Activated CD8-positive, alpha-beta memory T cell treated with anti-CD3 and anti-CD28 coated beads, Interleukin-2, amount 50 U/mL, for 1 hour (primary cell): Measurements from ENCODE around the gene OR6B1.

Source experiments
- DNase-seq: peaks from one replicate; pipeline ENCODE4 v3.0.0-alpha.2; 2020; ENCODE audit errors: extremely low read depth

Gene OR6B1

DNA sequence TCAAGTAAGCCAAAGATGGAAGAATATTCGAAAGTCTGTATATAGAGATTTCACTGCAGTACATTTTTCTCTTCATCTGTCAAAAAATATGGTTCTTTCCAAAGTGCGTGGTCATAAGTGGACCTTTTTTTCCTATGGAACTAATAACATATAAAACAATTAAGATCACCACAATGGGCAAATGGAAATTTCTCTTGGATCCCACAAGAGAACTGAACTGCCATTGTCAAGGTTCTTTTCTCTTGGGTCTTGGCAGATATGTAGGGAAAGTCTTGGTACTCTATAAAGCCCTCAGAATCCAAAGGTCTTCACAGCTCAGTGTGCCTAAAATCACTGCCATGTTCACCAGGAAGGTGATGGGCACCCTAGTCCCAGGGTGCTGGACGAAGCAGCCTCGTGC, at the start of gene OR6B1:
Gene OR6B1, plus strand, starts transcription at position 301 of the 400 bp plus-strand sequence. CDS start 3,677 bp downstream, outside the sequence.
- no peak for DNase-seq

DNA sequence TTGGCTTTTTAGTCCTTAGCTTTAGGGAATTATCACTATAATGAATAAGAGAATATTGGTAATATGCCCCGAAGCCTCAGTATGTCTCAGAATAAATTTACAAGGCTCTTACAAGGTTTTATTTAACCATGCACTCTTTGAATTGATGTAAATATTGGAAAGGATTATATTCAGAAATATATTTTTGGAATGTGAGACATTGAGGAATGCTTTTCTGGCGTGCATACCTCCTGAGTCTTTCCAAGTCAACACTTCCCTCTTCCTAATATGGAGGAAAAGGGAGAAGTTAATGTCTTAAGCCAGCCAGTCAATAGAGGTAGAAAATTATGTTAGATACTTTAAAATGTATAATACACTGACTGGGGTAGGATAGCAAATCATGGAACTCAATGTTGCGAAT, 46.7 kb upstream of the OR6B1 start:
- no peak for DNase-seq

DNA sequence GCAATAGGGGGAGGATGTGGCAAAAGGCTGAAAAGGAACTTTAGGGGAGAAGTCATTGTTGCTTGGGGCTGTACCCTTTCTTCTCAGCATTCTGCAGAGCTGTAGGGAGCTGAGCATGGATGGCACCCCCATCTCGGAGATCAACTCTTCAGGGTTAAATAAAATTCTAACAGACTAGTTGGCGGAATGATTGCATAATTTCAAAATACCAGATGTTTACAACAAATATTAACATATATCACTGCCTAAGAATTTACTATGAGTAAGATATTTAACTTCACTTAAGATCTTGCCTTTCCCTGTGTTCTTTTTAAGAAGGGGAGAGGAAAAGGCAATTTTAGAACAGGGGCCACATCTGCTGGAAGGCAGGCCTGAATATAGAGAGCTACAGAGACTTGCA, 46.0 kb upstream of the OR6B1 start:
- no peak for DNase-seq

DNA sequence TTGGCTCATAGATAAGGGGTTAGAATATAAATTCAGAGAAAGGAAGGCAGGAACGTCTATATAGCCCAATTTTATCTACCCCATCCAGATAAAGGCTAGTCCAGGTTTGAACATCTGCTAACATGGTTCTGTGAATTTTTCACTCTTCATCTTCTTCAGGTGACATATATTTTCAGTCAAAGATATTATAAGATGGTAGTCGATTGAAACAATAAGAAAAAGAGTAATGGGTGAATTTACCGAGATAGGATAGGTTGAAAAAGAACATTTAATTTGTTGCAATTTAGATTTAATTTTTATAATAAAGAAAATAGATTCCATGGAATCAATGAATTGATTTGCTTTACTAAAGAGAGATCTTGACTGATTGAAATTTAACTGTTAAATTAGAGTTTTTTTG, 45.6 kb upstream of the OR6B1 start, which contains the start of gene OR2F1:
Gene OR2F1, plus strand, starts transcription at position 301 of the 400 bp plus-strand sequence. CDS start 5,127 bp downstream, outside the sequence.
- DNase-seq = no peak

DNA sequence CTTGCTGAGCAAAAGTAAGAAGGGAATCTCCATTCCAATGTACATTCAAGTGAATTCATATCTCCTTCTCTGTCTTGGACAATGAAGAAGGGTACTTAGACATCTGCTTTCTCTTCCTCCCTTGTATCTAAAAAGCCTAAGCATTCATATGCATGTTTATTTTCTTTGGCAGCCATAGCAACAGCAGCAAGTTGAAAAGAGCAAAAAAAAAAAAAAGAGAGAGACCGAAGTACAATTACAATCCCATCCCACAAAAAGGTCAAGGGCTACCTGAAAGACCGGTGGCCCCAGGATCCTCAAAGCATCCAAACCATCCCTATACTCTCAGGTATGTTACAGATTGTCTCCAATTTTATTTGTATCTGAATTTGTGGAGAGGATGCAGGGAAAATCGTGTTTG, 41.3 kb upstream of the OR6B1 start:
- DNase-seq = no peak

DNA sequence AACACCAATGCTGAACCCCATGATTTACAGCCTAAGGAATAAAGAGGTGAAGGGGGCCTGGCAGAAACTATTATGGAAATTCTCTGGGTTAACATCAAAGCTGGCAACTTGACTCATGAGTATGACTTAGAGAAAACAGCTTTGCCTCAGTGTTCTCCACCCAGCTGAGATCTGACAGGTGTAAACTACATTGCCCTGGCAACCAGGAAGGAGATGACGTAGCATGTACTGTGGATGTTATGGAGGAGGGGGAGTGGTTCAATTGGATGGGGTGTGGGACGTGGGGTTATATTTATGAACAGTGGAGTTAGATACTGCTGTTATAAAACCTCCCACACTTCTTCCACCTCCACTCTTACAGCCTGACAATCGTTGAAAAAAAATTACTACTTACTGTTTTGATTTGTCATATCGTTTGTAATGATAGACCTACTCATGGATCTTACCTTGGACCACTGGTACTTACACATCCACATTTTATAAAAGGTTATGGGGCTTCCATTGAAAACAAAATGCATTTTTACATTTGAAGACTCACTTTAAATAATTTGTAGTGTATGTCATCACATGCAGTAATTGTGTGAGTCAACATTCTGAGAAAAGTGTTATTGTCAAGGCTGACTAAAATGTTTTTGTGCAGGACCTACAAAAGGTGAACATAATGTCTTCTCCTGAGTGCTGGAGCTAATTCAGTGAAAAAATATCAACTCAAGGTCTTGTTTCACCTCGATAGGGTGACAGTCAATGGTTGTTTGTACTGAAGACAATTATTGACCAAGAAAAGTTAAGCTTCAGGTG, 39.1 kb upstream of the OR6B1 start:
- no peak for DNase-seq

DNA sequence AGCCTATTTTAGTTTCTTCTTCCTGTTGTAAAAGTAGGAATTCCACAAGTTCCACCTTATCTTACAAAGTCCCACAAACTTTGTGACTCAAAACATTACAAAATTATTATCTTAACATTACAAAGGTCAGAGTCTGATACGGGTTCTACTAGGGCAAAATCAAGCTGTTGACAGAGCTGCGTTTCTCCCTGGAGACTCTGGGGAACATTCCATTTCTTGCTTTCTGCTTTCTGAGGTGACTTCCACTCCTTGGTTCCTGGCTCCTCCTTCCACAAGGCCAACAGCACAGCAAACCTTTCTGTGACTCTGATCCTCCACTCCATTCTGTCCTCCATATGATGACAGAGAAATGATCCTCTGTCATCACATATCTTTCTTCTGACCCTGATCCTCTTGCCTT, 34.8 kb upstream of the OR6B1 start:
- no peak for DNase-seq

DNA sequence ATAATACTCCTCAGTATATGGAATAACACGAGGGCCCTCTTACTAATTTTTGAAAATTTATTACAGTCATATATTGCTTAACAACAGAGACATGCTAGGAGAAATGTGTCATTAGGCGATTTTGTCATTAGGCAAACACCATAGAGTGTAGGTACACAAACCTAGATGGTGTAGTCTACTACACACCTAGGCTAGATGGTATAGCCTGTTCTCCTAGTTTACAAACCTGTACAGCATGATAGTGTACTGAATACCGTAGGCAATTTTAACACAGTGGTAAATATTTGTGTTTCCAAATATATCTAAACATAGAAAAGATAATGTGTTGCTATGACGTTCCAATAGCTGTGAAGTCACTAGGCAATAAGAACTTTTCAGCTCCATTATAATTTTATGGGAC, 32.7 kb upstream of the OR6B1 start:
- DNase-seq = no peak

DNA sequence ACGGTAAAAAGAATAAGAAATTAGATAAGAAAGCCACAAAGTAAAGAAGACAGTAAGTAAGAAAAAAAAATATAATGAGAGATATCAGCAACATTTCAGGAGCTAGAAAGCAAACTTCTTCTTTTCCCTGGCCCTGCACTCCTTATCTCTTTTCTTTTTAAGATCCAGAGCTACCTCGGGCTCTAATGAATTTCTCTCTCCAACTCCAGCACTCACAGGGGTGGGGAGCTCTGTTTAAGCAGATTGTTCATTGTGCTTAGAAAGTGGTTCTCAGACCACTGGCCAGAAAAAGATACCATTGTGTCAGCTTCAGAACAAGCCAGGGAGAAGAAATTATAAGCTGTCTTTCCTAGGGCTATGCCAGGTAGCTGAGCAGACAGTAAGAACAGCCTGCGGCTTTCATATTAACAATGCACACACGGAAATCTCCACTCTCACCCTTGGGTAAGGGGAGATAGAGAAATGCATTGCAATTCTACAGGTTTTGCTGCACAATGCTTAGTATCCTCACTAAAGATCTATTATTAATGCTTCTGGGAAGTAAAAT, 26.2 kb upstream of the OR6B1 start:
- no peak for DNase-seq

DNA sequence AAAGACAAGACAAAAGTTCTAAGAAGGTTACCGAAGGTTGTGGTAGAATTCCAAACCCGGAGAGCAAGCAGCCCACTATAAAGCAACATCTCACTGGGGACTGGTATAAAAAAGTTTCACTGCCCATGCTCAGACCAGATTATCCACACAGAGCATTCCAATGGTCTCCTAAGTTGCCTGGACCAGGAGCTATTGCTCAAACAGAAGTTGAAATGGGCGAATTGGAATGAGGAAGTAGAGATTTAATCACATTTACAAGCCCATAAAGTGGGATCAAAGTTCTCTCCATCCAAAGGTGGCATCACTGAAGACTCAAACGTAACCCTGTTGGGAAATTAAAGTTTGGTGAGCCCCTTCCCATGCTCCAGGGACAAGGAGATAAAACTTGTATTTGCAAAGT, 25.7 kb upstream of the OR6B1 start:
- no peak for DNase-seq

DNA sequence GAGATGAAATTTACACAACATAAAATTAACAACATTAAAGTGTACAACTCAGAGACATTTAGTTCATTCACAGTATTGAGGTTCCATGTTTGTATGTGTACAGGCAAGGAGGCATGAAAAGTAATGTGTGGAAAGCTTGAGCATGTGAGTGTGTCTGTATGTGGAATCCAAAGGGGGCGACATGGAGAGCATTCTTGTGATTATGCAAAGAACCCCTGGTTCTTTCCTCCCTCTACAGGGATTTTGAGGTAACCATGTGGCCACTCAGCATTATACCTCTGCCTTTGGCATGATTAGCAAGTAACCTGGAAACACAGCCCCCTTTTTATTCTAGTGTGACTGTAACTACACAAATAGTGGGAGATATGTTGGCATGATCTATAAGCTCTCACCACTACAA, 24.5 kb upstream of the OR6B1 start:
- DNase-seq = no peak

DNA sequence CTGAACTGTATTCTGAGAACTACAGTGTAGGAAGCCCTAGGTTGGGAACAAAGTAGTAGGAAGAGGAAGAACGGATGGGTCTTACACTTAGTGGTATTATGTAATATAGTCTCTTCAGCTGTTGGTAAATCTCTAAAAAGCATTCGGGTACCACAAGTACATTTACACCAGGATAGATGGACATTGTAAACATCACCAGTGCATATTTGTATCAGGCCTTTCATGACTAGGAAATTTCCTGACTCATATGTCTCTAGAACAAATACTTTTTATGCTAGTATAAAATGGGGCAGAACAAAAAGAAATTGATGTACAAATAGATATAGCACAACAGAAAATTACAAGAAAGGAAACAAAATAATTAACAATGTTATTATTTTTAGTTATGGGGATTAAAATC, 21.5 kb upstream of the OR6B1 start:
- no peak for DNase-seq

DNA sequence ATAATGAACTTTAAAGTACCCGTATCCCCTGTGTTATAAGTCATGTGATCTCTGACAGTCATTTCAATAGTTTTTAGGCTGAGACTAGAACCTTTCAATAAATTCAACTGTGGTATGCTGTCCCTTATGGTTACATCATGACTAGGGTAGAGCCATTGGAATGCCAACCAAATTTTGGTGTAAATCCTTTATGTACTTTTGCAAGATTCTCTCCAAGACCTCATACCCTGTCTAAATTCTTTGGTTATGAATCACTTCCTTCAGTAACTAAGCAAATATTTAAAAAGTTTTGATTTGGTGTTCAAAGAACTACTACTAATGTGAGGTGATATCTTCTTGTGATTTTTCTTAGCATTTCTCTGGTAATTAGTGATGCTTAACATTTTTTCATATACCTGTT, 20.8 kb upstream of the OR6B1 start:
- no peak for DNase-seq

DNA sequence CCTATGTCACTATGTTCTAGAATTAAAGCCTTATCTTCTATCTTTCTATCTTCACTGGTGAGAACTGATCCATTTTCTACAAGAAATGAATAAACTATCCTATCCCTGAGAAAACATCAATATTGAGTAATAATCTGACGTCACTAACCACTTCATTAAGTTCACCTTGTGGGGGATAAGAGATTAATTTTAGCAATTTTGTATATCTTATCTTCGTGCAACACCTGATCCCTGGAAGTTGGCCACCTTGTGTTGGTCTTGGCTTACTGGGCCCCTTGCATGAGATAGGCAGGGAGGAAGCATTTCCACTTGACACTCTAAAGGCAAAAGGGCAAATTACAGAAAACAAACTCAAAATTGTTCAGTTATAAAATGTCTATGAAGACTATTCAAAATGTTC, 20.1 kb upstream of the OR6B1 start:
- no peak for DNase-seq

DNA sequence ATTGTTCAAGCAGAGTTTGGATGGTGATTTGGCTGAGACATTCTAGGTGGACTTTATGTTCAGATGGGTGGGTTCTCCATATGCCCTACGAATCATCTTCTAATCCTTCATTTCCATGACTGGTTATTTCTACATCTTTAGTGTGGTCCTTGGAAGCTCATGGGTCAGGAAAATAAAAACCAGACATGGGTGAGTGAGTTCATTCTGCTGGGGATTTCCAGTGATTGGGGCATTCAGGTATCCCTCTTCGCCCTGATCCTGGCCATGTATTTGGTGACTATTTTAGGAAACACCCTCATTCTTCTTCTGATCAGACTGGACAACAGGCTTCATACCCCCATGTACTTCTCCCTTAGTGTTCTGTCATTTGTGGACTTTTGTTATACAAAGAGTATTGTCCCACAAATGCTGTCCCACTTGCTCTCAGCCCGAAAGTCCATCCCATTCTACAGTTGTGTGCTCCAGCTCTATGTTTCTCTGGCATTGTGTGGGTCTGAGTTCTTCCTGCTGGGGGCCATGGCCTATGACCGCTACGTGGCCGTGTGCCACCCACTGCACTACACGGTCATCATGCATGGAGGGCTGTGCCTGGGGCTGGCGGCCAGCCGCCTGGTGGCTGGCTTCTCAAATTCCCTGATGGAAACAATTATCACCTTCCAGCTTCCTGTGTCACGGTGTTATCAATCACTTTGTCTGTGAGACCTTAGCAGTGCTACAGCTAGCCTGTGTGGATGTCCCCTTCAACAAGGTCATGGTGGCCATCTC, 19.2 kb upstream of the OR6B1 start:
- DNase-seq = no peak

DNA sequence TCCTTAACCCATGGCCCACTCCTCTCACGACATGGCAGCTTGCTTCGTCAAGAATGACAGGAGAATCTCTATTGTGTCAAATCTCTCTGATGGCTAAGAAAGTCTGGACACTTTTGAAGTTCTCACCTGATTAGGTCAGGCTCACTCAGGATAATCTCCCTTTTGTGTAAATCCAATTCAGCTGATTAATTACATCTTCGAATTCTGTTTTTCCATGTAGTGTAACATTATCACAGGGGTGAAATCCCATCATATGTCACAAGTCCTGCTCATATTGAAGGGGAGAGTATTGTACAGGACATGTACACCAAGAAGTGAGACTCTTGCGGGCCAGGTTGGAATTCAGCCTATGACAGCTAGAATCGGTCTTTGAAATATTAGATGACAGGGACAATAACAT, 16.2 kb upstream of the OR6B1 start:
- no peak for DNase-seq

DNA sequence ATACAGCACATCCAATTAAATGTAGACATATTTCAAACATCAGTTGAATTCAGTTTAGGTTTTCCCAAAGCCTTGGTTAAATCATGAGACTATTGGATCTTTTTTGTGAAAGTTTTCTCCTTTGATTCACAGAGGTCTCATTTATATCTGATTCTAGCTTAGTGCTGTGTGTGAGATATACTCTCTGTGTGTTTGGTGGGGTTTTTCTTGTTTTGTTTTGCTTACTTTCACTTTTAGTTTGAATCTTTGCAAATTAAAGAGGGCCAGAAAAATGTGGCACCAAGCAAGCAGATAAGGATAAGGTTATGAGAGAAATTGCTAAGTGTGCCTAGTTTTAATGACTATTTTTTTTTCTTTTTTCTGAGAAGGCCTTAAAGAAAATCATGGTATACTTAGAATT, 12.6 kb upstream of the OR6B1 start:
- no peak for DNase-seq

DNA sequence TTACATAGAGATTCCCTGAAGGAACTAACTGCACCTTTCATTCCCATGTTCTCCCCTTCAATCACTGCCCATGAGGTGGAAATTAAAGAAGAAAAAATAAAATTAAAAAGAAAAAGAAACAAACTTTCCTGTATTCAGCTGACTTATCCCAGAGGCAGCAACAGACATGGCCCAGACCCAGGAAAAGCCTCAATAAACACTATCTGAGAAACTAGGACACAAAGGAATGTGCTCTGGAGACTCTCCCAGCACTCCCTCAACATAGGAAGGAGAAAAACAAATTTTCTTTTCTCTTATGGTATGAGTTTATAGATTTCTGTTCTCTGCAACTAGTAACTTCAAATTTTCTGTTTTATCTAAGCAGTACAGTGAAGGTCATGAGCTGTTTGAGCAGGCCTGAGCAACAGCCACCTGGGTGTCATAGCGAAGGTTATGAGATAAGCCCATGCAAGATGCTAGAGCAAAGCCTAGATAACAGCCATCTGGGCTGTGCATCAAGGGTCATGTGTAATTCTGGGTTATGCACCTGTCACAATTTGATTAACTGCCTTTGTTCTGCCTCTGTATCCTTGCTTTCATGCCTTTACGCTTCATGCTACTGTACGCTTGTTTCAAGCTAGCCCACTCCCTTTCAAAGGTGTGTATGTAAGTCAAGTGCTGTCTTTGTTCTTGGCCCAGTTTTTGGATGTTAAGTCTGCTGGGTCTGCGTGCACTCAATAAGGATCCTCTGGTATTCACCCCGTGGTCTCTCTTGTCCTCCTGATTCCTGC, 11.0 kb upstream of the OR6B1 start:
- no peak for DNase-seq

DNA sequence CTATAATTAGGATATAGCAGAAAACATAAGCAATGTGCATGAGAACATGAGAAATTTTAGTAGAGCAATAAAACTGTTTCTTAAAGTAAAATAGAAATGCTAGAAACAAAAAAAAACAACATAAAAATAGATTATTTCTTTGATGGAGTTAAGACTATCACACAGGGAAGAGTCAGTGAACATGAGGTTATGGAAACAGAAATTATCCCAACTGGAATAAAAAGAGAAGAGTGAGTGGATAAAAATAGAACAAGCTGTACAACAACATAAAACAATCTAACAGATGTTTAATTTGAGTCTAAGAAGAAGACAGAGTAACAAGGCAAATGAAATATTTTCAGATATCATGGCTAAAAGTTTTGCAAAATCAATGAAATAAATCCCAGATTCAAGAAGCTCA, 7.5 kb upstream of the OR6B1 start:
- no peak for DNase-seq

DNA sequence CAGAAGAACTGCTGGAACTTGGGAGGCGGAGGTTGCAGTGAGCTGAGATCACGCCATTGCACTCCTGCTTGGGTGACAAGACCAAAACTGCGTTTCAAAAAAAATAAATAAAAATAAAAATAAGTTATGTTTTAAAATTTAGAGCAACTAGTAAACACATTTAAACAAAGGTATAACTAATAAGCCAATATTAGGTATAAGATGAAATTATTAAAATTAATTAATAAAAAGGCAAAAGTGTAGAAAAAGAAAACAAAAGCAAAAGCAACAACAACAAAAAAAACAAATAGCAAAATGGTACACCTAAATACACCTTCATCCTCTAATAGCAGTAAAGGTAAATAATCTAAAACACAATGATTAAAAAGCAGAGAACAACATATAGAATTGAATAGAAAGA, 6.2 kb upstream of the OR6B1 start:
- no peak for DNase-seq

DNA sequence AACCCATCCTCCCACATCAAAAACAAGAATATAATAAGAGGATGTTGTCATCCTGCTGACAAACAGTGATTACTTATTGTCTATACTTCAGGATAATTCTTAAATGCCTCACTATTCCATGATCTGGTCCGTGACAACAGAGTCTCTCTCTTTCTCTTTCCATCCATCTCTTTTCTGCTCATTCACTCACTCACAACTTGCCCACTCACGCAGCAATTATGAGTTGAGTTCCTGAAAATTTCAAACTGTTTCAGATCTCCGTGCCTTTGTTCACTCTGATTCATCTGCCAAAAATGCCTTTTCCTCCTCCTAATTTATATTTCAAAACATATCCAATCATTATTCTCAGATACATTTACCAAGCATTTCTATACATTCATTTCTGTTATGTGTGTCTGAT, 1.4 kb downstream of the OR6B1 start:
- no peak for DNase-seq

DNA sequence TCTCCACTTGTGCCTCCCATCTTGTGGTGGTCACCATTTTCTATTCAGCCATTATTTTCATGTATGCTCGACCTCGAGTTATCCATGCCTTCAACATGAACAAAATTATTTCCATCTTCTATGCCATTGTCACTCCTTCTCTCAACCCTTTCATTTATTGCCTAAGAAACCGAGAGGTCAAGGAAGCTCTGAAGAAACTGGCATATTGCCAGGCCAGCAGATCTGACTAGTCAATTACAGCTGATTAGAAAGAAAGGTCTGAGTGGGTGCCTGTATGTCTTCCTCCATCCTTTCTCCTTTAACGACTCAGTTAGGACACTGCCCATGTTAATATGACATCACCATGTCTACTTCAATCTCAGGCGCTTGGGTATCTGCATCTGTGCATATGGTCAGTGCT, 4.6 kb downstream of the OR6B1 start:
- no peak for DNase-seq
